ENCODE measurements around the gene HMGXB4. TPM values are rescaled to one million over a fixed set of nuclear protein-coding genes. Genes with fewer than 3 reads are reported as not detected.

HMGXB4 gene
- polyA plus RNA-seq, 2 of the 4 experiments (the other 2 are of a cell fraction), result 12.9 to 29.5 TPM

GRCh38 chr22:35329114-35329847, 72.0 kb downstream of the HMGXB4 start:
- no peak overlapping the region for H3K4me3 ChIP-seq
- no peaks in the 10 kb centered on the region for H3K4me1 ChIP-seq
- ChIA-PET POLR2A (no interaction called here), CTCF (no interaction called here)
- H3K9me3 ChIP-seq, result no peaks in the 10 kb centered on the region
- ATAC-seq (0 out of 6 replicates have a peak, but pooled peaks of 1 of the 2 experiments have one; percentile 36), DNase-seq (ENCODE audit: low read depth in 1 of 2, low spot score in 1 of 2) (no peak), FAIRE-seq (no peak)
- no peak overlapping the region for H3K4me2 ChIP-seq
- no peak for TF ChIP-seq ZSCAN20 (CRISPR knock-in tag; IDR thresholded peaks at IDR 0.05)
- TF ChIP-seq EHMT2 (IDR thresholded peaks at IDR 0.05; ENCODE audit: low read depth), result no peak
- no peak for TF ChIP-seq ZFP36 (IDR thresholded peaks at IDR 0.05; ENCODE audit: borderline replicate concordance, partially characterized antibody)
- TF ChIP-seq GATA3 (IDR thresholded peaks at IDR 0.05; ENCODE audit: borderline replicate concordance), result no peak
- TF ChIP-seq CBX8 (IDR thresholded peaks at IDR 0.05), result no peak
- no peak for TF ChIP-seq KDM5A (IDR thresholded peaks at IDR 0.05)
- TF ChIP-seq NFE2L2 (conservative IDR thresholded peaks at IDR 0.05; ENCODE audit: low read length), result no peak
- TF ChIP-seq NR3C1 (IDR thresholded peaks at IDR 0.05), result no peak
- TF ChIP-seq ESRRA (IDR thresholded peaks at IDR 0.05; ENCODE audit: borderline replicate concordance, low read length), result no peak
- no peak for TF ChIP-seq ZNF302 (CRISPR knock-in tag; IDR thresholded peaks at IDR 0.05)
- TF ChIP-seq HOXB13 (CRISPR knock-in tag; IDR thresholded peaks at IDR 0.05; ENCODE audit: low read depth), result no peak
- TF ChIP-seq PBX3 (IDR thresholded peaks at IDR 0.05), result no peak
- TF ChIP-seq HOXB5 (CRISPR knock-in tag; IDR thresholded peaks at IDR 0.05), result no peak
- TF ChIP-seq JUN (IDR thresholded peaks at IDR 0.05), result no peak
- no peak for TF ChIP-seq USF2 (IDR thresholded peaks at IDR 0.05)
- TF ChIP-seq KDM1A (IDR thresholded peaks at IDR 0.05; ENCODE audit: low read depth), result no peak
- TF ChIP-seq RCOR1 (IDR thresholded peaks at IDR 0.05; ENCODE audit: low read depth, low read length), result no peak
- no peak for TF ChIP-seq E2F6 (IDR thresholded peaks at IDR 0.05; ENCODE audit: borderline replicate concordance, low read depth)
- WGBS (ENCODE audit: missing lambda C conversion rate), result 67% methylated on average over 12 of the region's 12 CpGs
- H3K27ac ChIP-seq, result no peak overlapping the region

- DNase-seq (ENCODE audit: low read depth in 1 of 2, low spot score in 1 of 2) (no peak), FAIRE-seq (no peak), ATAC-seq (no peak)
- 90% methylated on average over 13 of the region's 16 CpGs for WGBS (ENCODE audit: missing lambda C conversion rate)
- CTCF ChIA-PET, result interaction anchor here (0.7 to 1.1 kb wide), 4 partner anchors 15 to 32 kb away, joined by 3 to 5 read pairs (median 4); no protein-coding TSS in a partner anchor
- Histone ChIP-seq H3K27ac (no peak overlapping the region), H3K4me2 (no peak overlapping the region), H3K4me1 (no peaks in the 10 kb centered on the region), H3K9me3 (no peaks in the 10 kb centered on the region), H3K4me3 (no peak overlapping the region)
- TF ChIP-seq GATA3 (IDR thresholded peaks at IDR 0.05; ENCODE audit: borderline replicate concordance) (no peak), NPAS2 (CRISPR knock-in tag; IDR thresholded peaks at IDR 0.05; ENCODE audit: borderline replicate concordance) (no peak), HDAC2 (IDR thresholded peaks at IDR 0.05) (no peak), HOXB13 (CRISPR knock-in tag; IDR thresholded peaks at IDR 0.05; ENCODE audit: low read depth) (no peak)
- POLR2A ChIA-PET, result no interaction called here
These were observed 73.1 kb downstream of the HMGXB4 start for GRCh38 chr22:35330258-35330861.

GRCh38 chr22:35332278-35332677, 75.0 kb downstream of the HMGXB4 start:
- CTCF ChIA-PET, result no interaction called here
- WGBS (ENCODE audit: missing lambda C conversion rate), result 81% methylated on average over 6 of the region's 6 CpGs
- POLR2A ChIA-PET, result no interaction called here

More at GRCh38 chr22:35332278-35332677, 75.0 kb downstream of the HMGXB4 start:
- Histone ChIP-seq H3K4me3 (no peak overlapping the region), H3K4me2 (no peak overlapping the region), H3K9me3 (no peaks in the 10 kb centered on the region), H3K27ac (no peak overlapping the region), H3K4me1 (no peaks in the 10 kb centered on the region)
- no peak for TF ChIP-seq EHF (CRISPR knock-in tag; IDR thresholded peaks at IDR 0.05)
- no peak for TF ChIP-seq KDM5A (IDR thresholded peaks at IDR 0.05)
- no peak for TF ChIP-seq MAZ (IDR thresholded peaks at IDR 0.05; ENCODE audit: borderline replicate concordance, low read depth, low read length)
- no peak for TF ChIP-seq NPAS2 (CRISPR knock-in tag; IDR thresholded peaks at IDR 0.05; ENCODE audit: borderline replicate concordance)
- no peak for TF ChIP-seq SREBF2 (IDR thresholded peaks at IDR 0.05)
- TF ChIP-seq TFCP2L1 (CRISPR knock-in tag; IDR thresholded peaks at IDR 0.05), result no peak
- no peak for TF ChIP-seq RCOR1 (IDR thresholded peaks at IDR 0.05; ENCODE audit: low read depth, low read length)
- TF ChIP-seq NFE2L2 (conservative IDR thresholded peaks at IDR 0.05; ENCODE audit: low read length), result no peak
- TF ChIP-seq E2F6 (IDR thresholded peaks at IDR 0.05; ENCODE audit: borderline replicate concordance, low read depth), result no peak
- no peak for TF ChIP-seq ZC3H11A (IDR thresholded peaks at IDR 0.05)
- TF ChIP-seq USF2 (IDR thresholded peaks at IDR 0.05), result no peak
- no peak for TF ChIP-seq MYC (IDR thresholded peaks at IDR 0.05; ENCODE audit: borderline replicate concordance, low read length)
- no peak for TF ChIP-seq EHMT2 (IDR thresholded peaks at IDR 0.05; ENCODE audit: low read depth)
- TF ChIP-seq HDAC2 (IDR thresholded peaks at IDR 0.05), result no peak
- TF ChIP-seq JUNB (IDR thresholded peaks at IDR 0.05), result no peak
- ATAC-seq (no peak), FAIRE-seq (no peak), DNase-seq (ENCODE audit: low read depth in 1 of 2, low spot score in 1 of 2) (no peak)

All from A549 (cell line).